ENCODE measurements around the gene ARMC5.

Gene ARMC5

DNA sequence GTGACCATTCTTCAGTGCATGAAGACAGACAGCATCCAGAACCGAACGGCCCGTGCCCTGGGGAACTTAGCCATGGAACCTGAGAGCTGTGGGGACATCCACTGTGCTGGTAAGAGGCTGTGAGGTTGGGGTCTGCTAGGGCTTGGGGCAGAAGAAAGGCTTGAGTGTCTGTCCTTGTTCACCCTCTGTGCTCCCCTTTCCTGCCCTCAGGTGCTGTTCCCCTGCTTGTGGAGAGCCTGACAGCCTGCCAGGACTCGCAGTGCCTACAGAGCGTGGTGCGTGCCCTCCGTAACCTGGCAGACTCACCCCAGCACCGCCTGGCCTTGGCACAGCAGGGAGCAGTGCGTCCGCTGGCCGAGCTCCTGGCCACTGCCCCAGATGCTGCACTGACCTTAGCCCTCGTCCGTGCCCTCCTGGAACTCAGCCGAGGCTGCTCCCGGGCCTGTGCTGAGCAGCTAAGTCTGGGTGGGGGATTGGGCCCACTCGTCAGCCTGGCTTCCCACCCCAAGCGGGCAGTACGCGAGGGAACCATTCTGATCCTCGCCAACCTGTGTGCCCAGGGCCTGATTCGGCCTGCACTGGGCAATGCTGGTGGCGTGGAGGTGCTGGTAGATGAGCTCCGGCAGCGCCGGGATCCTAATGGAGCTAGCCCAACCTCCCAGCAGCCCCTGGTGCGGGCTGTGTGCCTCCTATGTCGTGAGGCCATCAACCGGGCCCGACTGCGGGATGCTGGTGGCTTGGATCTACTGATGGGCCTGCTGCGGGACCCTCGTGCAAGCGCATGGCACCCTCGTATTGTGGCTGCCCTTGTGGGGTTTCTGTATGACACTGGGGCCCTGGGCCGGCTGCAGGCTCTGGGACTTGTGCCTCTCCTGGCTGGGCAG, 2.9 kb downstream of the ARMC5 start:
- Histone ChIP-seq H3K4me3 (ENCODE audit: low read depth, low read length) (no peak overlapping the region), H3K27me3 (replicated peaks) (no peaks in the 10 kb centered on the region), H3K36me3 (replicated peaks) (peaks cover 17% of the 10 kb centered on the region), H3K27ac (no peak overlapping the region)
- TF ChIP-seq, protein P1, sequence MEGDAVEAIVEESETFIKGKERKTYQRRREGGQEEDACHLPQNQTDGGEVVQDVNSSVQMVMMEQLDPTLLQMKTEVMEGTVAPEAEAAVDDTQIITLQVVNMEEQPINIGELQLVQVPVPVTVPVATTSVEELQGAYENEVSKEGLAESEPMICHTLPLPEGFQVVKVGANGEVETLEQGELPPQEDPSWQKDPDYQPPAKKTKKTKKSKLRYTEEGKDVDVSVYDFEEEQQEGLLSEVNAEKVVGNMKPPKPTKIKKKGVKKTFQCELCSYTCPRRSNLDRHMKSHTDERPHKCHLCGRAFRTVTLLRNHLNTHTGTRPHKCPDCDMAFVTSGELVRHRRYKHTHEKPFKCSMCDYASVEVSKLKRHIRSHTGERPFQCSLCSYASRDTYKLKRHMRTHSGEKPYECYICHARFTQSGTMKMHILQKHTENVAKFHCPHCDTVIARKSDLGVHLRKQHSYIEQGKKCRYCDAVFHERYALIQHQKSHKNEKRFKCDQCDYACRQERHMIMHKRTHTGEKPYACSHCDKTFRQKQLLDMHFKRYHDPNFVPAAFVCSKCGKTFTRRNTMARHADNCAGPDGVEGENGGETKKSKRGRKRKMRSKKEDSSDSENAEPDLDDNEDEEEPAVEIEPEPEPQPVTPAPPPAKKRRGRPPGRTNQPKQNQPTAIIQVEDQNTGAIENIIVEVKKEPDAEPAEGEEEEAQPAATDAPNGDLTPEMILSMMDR (IDR thresholded peaks at IDR 0.05; ENCODE audit: low read depth, low read length, missing control alignments) = no peak
- in situ Hi-C loops (cut with HindIII; ENCODE audit: low pct_ligation_motif_present, low sequenced_read_pairs) = loop anchor here (25.0 kb wide), 2 partner anchors 275 to 525 kb away; partner anchors contain the start of genes FUS and ORAI3
- DNase-seq = no peak

DNA sequence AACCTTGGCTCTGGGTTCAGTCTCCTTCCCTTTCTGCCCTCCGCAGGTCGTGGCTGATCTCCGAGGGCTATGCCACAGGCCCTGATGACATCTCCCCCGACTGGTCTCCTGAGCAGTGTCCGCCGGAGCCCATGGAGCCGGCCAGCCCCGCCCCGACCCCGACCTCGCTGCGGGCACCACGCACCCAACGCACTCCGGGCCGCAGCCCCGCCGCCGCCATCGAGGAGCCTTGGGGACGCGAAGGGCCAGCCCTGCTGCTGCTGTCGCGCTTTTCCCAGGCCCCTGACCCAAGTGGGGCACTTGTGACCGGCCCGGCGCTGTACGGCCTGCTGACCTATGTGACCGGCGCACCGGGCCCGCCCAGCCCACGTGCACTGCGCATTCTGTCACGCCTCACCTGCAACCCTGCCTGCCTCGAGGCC, 5.1 kb downstream of the ARMC5 start:
- TF ChIP-seq, protein P1 (IDR thresholded peaks at IDR 0.05; ENCODE audit: low read depth, low read length, missing control alignments) = no peak
- no peak overlapping the region for H3K27ac ChIP-seq
- DNase-seq = no peak
- peaks cover 17% of the 10 kb centered on the region for H3K36me3 ChIP-seq (replicated peaks)
- in situ Hi-C loops (cut with HindIII; ENCODE audit: low pct_ligation_motif_present, low sequenced_read_pairs) = loop anchor here (25.0 kb wide), 2 partner anchors 277 to 527 kb away; partner anchors contain the start of genes FUS and ORAI3
- no peak overlapping the region for H3K4me3 ChIP-seq (ENCODE audit: low read depth, low read length)
- no peaks in the 10 kb centered on the region for H3K27me3 ChIP-seq (replicated peaks)

DNA sequence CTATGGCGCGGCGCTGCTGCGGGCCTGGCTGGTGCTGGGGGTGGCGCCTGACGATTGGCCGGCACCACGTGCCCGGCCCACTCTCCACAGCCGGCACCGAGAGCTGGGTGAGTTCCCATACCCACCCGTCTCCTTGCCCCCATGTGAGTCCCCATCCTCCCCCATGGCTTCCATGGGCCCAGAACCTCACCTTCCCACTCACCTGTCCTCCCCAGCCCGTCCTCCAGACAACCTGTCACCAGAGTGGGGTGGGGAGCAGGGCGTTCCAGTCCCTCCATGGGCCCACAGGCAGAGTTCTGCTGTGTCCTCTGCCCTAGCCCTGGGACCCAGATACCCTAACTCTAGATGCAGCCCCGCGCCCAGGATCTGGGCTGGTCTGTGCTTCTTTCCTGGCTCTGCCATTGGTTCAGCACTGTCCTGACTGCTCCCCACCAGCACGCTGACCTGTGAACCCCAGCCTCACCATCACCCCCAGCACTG, 5.5 kb downstream of the ARMC5 start:
- DNase-seq = no peak
- H3K4me3 ChIP-seq (ENCODE audit: low read depth, low read length) = no peak overlapping the region
- in situ Hi-C loops (cut with HindIII; ENCODE audit: low pct_ligation_motif_present, low sequenced_read_pairs) = loop anchor here (25.0 kb wide), 2 partner anchors 278 to 528 kb away; partner anchors contain the start of genes FUS and ORAI3
- TF ChIP-seq, protein P1 (IDR thresholded peaks at IDR 0.05; ENCODE audit: low read depth, low read length, missing control alignments) = no peak
- H3K27me3 ChIP-seq (replicated peaks) = no peaks in the 10 kb centered on the region
- no peak overlapping the region for H3K27ac ChIP-seq
- peaks cover 17% of the 10 kb centered on the region for H3K36me3 ChIP-seq (replicated peaks)

DNA sequence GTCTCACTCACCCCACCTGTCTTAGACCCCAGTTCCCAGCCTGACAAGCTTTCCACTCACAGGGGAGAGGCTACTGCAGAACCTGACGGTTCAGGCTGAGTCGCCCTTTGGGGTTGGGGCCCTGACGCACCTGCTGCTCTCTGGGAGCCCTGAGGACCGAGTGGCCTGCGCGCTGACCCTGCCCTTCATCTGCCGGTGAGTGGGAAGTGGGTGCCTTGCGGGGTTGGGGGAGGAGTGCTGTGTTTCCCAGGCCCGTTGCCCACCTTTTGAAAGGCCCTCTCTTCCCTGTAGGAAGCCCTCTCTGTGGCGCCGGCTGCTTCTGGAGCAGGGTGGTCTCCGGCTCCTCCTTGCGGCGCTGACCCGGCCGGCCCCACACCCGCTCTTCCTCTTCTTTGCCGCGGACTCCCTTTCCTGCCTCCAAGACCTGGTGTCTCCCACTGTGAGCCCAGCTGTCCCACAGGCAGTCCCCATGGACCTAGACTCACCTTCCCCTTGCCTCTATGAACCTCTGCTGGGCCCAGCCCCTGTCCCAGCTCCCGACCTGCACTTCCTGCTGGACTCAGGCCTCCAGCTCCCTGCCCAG, 6.6 kb downstream of the ARMC5 start:
- in situ Hi-C loops (cut with HindIII; ENCODE audit: low pct_ligation_motif_present, low sequenced_read_pairs) = loop anchor here (25.0 kb wide), 2 partner anchors 279 to 529 kb away; partner anchors contain the start of genes FUS and ORAI3
- no peak for DNase-seq
- Histone ChIP-seq H3K27ac (no peak overlapping the region), H3K4me3 (ENCODE audit: low read depth, low read length) (no peak overlapping the region), H3K27me3 (replicated peaks) (no peaks in the 10 kb centered on the region), H3K36me3 (replicated peaks) (peaks cover 17% of the 10 kb centered on the region)
- TF ChIP-seq, protein P1 (IDR thresholded peaks at IDR 0.05; ENCODE audit: low read depth, low read length, missing control alignments) = no peak

DNA sequence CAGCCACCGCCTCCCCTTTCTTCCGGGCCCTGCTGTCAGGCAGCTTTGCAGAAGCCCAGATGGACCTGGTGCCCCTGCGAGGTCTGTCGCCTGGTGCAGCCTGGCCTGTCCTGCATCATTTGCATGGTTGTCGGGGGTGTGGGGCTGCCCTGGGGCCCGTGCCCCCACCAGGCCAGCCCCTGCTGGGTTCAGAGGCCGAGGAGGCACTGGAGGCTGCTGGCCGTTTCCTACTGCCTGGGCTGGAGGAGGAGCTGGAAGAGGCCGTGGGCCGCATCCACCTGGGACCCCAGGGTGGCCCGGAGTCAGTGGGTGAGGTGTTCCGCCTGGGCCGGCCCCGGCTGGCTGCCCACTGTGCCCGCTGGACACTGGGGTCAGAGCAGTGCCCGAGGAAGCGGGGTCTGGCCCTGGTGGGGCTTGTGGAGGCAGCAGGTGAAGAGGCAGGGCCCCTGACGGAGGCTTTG, 7.1 kb downstream of the ARMC5 start:
- TF ChIP-seq, protein P1 (IDR thresholded peaks at IDR 0.05; ENCODE audit: low read depth, low read length, missing control alignments) = no peak
- peaks cover 17% of the 10 kb centered on the region for H3K36me3 ChIP-seq (replicated peaks)
- in situ Hi-C loops (cut with HindIII; ENCODE audit: low pct_ligation_motif_present, low sequenced_read_pairs) = loop anchor here (25.0 kb wide), 2 partner anchors 279 to 529 kb away; partner anchors contain the start of genes FUS and ORAI3
- H3K27ac ChIP-seq = no peak overlapping the region
- no peak overlapping the region for H3K4me3 ChIP-seq (ENCODE audit: low read depth, low read length)
- no peaks in the 10 kb centered on the region for H3K27me3 ChIP-seq (replicated peaks)
- no peak for DNase-seq
